ENCODE results near the gene GARIN5A.

GARIN5A gene

DNA sequence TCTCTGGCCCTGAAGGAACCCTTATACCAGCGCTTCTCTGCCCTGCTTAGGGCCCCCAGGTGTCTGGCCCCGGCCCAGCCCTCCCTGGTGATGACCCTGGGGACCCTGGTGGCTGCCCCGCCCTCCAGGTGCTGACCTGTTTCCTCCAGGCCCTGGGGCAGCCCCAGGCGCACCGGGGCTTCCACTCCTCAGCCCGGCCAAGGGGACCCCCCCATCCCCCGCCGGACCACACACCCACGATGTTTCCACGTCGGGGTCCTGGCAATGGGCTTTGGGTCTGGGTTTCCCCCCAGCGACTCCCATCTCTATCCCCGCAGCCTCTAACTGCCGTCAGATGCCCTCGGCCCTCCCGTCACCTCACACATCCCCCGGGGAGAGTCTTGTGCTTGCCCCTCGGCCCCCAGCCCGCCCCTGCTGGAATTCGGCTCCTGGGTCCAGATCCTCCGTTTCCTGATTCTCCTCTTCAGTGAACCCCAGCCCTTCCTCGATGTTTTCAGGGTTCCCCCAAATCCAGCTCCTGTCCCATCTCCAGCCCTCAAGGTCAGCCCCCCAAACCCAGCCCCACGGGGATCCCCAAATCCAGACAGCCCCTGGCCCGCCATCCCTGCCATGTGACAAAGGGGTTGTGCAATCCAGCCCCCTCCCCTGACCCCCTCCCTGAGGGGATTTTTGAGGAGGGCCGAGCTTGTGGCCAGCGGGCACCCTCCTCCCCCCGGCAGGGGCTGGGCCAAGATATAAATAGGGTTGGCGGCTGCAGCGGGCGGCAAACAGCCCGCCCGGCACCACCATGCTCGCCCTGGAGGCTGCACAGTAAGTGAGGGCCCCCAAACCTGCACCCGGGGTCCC lies 58.2 kb downstream of the GARIN5A start, which contains the start of gene SPIB:
Gene SPIB (plus strand): TSS at position 763 of the 846 bp plus-strand sequence. CDS start 25 bp downstream, at position 788.
- no peak for DNase-seq (ENCODE audit: extremely low read depth in 1 of 2, low read depth in 1 of 2)

DNA sequence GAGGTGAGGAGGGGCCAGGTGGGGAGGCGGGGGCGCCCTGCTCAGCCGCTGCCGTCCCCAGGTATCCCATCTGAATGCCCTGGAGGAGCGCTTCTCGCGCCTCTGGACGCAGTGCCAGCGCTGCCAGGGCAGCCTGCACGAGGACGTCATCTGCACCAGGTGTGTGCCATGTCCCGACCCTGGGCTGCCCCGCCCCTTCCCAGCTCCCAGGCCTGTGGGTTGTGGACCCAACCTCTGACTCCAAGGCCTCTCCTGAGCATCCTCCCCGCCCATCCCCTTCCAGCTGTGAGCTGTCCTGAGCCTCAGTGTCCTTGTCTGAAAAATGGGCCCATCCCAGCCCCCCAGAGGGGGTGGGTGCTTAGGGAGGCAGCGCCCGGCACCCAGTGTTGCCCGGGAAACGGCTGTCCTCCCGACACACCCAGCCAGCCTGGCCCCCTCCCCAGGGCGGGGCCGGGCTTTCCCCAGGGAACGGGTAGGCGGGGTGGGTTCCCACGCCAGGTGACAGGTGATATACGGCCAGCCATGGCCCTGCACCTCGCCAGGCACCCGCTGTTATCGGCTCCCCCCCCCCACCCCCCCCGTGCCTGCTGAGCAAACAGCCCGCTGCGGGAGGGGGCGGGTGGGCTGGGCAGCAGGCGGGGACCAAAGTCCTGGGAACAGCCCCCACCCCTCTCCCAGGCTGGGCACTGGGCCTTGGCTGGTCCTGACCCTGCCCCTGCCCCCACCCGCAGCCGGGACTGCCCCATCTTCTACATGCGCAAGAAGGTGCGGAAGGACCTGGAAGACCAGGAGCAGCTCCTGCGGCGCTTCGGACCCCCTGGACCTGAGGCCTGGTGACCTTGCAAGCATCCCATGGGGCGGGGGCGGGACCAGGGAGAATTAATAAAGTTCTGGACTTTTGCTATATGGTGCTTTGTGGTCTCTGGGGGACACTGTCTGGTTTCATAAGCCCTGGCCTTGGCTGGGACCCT lies 59.3 kb downstream of the GARIN5A start:
- DNase-seq (ENCODE audit: extremely low read depth in 1 of 2, low read depth in 1 of 2): no peak

Measured in activated CD8-positive, alpha-beta memory T cell treated with anti-CD3 and anti-CD28 coated beads for 1 hour (primary cell).